GM12878 (cell line): ENCODE results near the gene IMMT. TPM values are rescaled to one million over a fixed set of nuclear protein-coding genes. Genes with fewer than 3 reads are reported as not detected.

ENCODE experiments used
- ATF7 ChIP-seq: fragments of 450-650 bp; IDR thresholded peaks from 2 replicates; pipeline ENCODE4 v1.6.1; 2016; ENCODE audit warnings: low read depth, mild to moderate bottlenecking
- BACH1 ChIP-seq: fragments of 450-650 bp; IDR thresholded peaks from 2 replicates; pipeline ENCODE4 v1.6.1; 2017; ENCODE audit warnings: mild to moderate bottlenecking, borderline replicate concordance
- CREB1 ChIP-seq: IDR thresholded peaks from 2 replicates; pipeline ENCODE4 v1.6.1; 2012; ENCODE audit warnings: low read depth, mild to moderate bottlenecking, inconsistent platforms
- EED ChIP-seq: sonication (generic); IDR thresholded peaks from 2 replicates; pipeline ENCODE4 v1.6.1; 2016; ENCODE audit warnings: antibody characterized with exemption, low read depth
- NR2F1 ChIP-seq: fragments of 450-650 bp; conservative IDR thresholded peaks from 2 replicates; pipeline ENCODE4 v1.6.1; 2017; ENCODE audit warnings: mild to moderate bottlenecking
- PBX3 ChIP-seq: IDR thresholded peaks from 2 replicates; pipeline ENCODE4 v1.6.1; 2011; ENCODE audit warnings: mild to moderate bottlenecking, low read depth, low read length, moderate library complexity; ENCODE audit not compliant: insufficient replicate concordance
- PKNOX1 ChIP-seq: fragments of 450-650 bp; IDR thresholded peaks from 2 replicates; pipeline ENCODE4 v1.6.1; 2016; ENCODE audit warnings: mild to moderate bottlenecking
- PRDM15 ChIP-seq: fragments of 450-650 bp; formaldehyde crosslinking; IDR thresholded peaks from 2 replicates; pipeline ENCODE4 v1.4.0; 2020; ENCODE audit warnings: mild to moderate bottlenecking, moderate library complexity
- RAD21 ChIP-seq: IDR thresholded peaks from 2 replicates; pipeline ENCODE4 v1.6.1; 2011; ENCODE audit warnings: mild to moderate bottlenecking, low read depth, low read length, moderate library complexity; ENCODE audit not compliant: insufficient read depth
- RCOR1 ChIP-seq: conservative IDR thresholded peaks from 2 replicates; pipeline ENCODE4 v1.6.1; 2012; ENCODE audit warnings: low read depth, low read length, improper control_type of control experiment
- SIX5 ChIP-seq: IDR thresholded peaks from 2 replicates; pipeline ENCODE4 v1.6.1; 2011; ENCODE audit warnings: mild to moderate bottlenecking, low read depth, low read length, moderate library complexity; ENCODE audit not compliant: severe bottlenecking
- TCF7 ChIP-seq: IDR thresholded peaks from 2 replicates; pipeline ENCODE4 v1.6.1; 2014; ENCODE audit warnings: antibody characterized with exemption, borderline replicate concordance
- WRNIP1 ChIP-seq: IDR thresholded peaks from 2 replicates; pipeline ENCODE4 v1.6.1; 2011; ENCODE audit warnings: low read depth, low read length, improper control_type of control experiment, borderline replicate concordance
- ZNF24 ChIP-seq: fragments of 450-650 bp; IDR thresholded peaks from 2 replicates; pipeline ENCODE4 v1.6.1; 2017; ENCODE audit warnings: antibody characterized with exemption, mild to moderate bottlenecking
- polyA plus RNA-seq, 11 experiments: library from polyadenylated mRNA; depleted of rRNA in 4 of 11; unstranded in 6 of 11; stranded (reverse) in 5 of 11; fragments of >200 nt; fragmentation: Nextera tagmentation in 4 of 11; fragmentation: Illumina TruSeq in 1 of 11; extraction: Ambion mirVana in 4 of 11; extraction: Trizol in 1 of 11; gene quantifications; 1 replicate in 1 of 11; 2 replicates in 10 of 11; pipeline versions ENCODE4 v1.2.1 to v1.2.3, GENCODE V29; 2011 to 2016; ENCODE audit warnings: inconsistent platforms in 2 of 11, missing spikeins in 2 of 11, low read depth in 1 of 11
- total RNA-seq, 4 experiments: library from RNA; depleted of rRNA in 3 of 4; stranded (reverse); fragments of >200 nt in 3 of 4; fragmentation: Illumina TruSeq in 1 of 4; extraction: Trizol in 1 of 4; gene quantifications; 2 replicates each; pipeline versions ENCODE4 v1.2.1 to v1.2.3, GENCODE V29; 2013 to 2021
- TF ChIP-seq, protein P1 (sequence below): fragments of 450-650 bp; IDR thresholded peaks from 2 replicates; pipeline ENCODE4 v1.6.1; 2016; ENCODE audit warnings: mild to moderate bottlenecking
- TF ChIP-seq, protein P2 (sequence below): IDR thresholded peaks from 2 replicates; pipeline ENCODE4 v1.6.1; 2012; ENCODE audit warnings: low read depth, low read length, improper control_type of control experiment
- TF ChIP-seq, protein P3 (sequence below): IDR thresholded peaks from 2 replicates; pipeline ENCODE4 v1.6.1; 2012; ENCODE audit warnings: mild to moderate bottlenecking, low read depth, low read length

Gene IMMT
- total and polyA plus RNA-seq, 10 of the 15 experiments (the other 5 are each of a cell fraction or from before 2014, with no cell fraction given), result 78.4 to 149 (median 98.7) TPM

DNA sequence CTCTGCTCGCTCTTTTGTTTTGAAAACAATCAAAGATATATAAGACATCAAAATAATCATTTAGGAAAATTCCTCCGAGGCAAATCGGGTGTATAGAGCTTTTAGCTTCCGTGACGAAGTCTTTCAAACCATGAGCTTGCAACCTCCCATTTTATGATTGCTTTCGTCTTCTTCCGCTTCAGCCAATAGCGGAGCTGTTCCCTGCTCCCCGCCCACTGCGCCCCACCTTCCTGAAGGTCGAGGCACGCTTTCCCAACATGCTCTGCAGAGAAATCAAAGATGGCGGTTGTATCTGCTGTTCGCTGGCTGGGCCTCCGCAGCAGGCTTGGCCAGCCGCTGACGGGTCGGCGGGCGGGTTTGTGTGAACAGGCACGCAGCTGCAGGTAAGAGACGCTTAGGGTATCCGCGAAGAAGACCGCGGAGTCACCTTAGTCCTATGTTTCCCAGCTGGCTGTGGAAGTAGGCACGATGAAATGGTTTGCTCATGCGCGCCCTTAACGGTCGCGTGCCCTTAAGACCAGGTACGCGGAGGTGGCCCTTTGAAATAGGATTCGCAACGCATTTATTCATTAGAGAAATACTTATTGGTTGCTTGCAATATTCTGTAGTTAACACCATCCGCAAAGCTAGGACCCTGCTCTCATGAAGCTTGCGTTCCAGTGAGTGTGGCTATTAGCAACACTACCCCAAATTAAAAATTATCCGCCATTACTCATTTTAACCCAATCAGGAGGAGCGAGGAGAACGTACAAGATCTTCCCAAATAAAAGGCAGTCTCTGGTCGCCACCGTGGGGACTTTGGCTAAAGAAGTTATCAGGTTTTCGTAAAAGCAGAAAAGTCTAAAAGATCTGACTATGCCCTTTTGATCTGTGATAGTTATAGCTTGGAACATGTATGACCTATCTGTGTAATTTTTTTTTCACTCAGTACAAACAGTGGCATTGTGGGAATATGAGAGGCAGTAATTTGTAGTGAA is 89.0 kb downstream of the IMMT start, which contains the start of gene PTCD3 (continued):
- TF ChIP-seq PBX3 (peak; percentile 15), CREB1 (peak; percentile 76), ZNF24 (no peak), RAD21 (no peak), BACH1 (peak; percentile 73; the same call in 1 of the 2 replicates), NR2F1 (peak; percentile 70; the same call in 1 of the 2 replicates), PRDM15 (no peak), WRNIP1 (no peak), EED (no peak), SIX5 (peak; percentile 65), TCF7 (no peak), RCOR1 (no peak), ATF7 (peak; percentile 100), PKNOX1 (peak; percentile 46)
- TF ChIP-seq, protein P1, sequence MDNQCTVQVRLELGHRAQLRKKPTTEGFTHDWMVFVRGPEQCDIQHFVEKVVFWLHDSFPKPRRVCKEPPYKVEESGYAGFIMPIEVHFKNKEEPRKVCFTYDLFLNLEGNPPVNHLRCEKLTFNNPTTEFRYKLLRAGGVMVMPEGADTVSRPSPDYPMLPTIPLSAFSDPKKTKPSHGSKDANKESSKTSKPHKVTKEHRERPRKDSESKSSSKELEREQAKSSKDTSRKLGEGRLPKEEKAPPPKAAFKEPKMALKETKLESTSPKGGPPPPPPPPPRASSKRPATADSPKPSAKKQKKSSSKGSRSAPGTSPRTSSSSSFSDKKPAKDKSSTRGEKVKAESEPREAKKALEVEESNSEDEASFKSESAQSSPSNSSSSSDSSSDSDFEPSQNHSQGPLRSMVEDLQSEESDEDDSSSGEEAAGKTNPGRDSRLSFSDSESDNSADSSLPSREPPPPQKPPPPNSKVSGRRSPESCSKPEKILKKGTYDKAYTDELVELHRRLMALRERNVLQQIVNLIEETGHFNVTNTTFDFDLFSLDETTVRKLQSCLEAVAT, result peak; percentile 83
- TF ChIP-seq, protein P2, sequence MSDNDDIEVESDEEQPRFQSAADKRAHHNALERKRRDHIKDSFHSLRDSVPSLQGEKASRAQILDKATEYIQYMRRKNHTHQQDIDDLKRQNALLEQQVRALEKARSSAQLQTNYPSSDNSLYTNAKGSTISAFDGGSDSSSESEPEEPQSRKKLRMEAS, result peak; percentile 76
- TF ChIP-seq, protein P3, sequence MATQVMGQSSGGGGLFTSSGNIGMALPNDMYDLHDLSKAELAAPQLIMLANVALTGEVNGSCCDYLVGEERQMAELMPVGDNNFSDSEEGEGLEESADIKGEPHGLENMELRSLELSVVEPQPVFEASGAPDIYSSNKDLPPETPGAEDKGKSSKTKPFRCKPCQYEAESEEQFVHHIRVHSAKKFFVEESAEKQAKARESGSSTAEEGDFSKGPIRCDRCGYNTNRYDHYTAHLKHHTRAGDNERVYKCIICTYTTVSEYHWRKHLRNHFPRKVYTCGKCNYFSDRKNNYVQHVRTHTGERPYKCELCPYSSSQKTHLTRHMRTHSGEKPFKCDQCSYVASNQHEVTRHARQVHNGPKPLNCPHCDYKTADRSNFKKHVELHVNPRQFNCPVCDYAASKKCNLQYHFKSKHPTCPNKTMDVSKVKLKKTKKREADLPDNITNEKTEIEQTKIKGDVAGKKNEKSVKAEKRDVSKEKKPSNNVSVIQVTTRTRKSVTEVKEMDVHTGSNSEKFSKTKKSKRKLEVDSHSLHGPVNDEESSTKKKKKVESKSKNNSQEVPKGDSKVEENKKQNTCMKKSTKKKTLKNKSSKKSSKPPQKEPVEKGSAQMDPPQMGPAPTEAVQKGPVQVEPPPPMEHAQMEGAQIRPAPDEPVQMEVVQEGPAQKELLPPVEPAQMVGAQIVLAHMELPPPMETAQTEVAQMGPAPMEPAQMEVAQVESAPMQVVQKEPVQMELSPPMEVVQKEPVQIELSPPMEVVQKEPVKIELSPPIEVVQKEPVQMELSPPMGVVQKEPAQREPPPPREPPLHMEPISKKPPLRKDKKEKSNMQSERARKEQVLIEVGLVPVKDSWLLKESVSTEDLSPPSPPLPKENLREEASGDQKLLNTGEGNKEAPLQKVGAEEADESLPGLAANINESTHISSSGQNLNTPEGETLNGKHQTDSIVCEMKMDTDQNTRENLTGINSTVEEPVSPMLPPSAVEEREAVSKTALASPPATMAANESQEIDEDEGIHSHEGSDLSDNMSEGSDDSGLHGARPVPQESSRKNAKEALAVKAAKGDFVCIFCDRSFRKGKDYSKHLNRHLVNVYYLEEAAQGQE, result no peak
